Ishikawa (cell line): ENCODE results near the gene GALT.

ENCODE experiments used
- CEBPB ChIP-seq: IDR thresholded peaks from 2 replicates; pipeline ENCODE4 v1.6.1; 2012
- CREB1 ChIP-seq: IDR thresholded peaks from 2 replicates; pipeline ENCODE4 v1.6.1; 2012; ENCODE audit warnings: low read depth
- EGR1 ChIP-seq: IDR thresholded peaks from 2 replicates; pipeline ENCODE4 v1.6.1; 2012
- EP300 ChIP-seq: IDR thresholded peaks from 2 replicates; pipeline ENCODE4 v1.6.1; 2012; ENCODE audit warnings: borderline replicate concordance
- FOXM1 ChIP-seq: IDR thresholded peaks from 2 replicates; pipeline ENCODE4 v1.6.1; 2012; ENCODE audit warnings: low read depth, borderline replicate concordance
- NFIC ChIP-seq: IDR thresholded peaks from 2 replicates; pipeline ENCODE4 v1.6.1; 2012
- RAD21 ChIP-seq: IDR thresholded peaks from 2 replicates; pipeline ENCODE4 v1.6.1; 2012; ENCODE audit warnings: low read depth
- TAF1 ChIP-seq: IDR thresholded peaks from 2 replicates; pipeline ENCODE4 v1.6.1; 2012; ENCODE audit warnings: low read depth, mild to moderate bottlenecking
- TCF12 ChIP-seq: IDR thresholded peaks from 2 replicates; pipeline ENCODE4 v1.6.1; 2012; ENCODE audit warnings: low read depth
- TEAD4 ChIP-seq: IDR thresholded peaks from 2 replicates; pipeline ENCODE4 v1.6.1; 2012
- YY1 ChIP-seq: IDR thresholded peaks from 2 replicates; pipeline ENCODE4 v1.6.1; 2012; ENCODE audit warnings: low read depth
- ZBTB7A ChIP-seq: IDR thresholded peaks from 2 replicates; pipeline ENCODE4 v1.6.1; 2012; ENCODE audit warnings: low read depth
- TF ChIP-seq, protein P1 (sequence below): IDR thresholded peaks from 2 replicates; pipeline ENCODE4 v1.6.1; 2012; ENCODE audit warnings: low read depth, mild to moderate bottlenecking
- TF ChIP-seq, protein P2 (sequence below): IDR thresholded peaks from 2 replicates; pipeline ENCODE4 v1.6.1; 2012
- TF ChIP-seq, protein P3 (sequence below): IDR thresholded peaks from 2 replicates; pipeline ENCODE4 v1.6.1; 2012

Gene GALT

DNA sequence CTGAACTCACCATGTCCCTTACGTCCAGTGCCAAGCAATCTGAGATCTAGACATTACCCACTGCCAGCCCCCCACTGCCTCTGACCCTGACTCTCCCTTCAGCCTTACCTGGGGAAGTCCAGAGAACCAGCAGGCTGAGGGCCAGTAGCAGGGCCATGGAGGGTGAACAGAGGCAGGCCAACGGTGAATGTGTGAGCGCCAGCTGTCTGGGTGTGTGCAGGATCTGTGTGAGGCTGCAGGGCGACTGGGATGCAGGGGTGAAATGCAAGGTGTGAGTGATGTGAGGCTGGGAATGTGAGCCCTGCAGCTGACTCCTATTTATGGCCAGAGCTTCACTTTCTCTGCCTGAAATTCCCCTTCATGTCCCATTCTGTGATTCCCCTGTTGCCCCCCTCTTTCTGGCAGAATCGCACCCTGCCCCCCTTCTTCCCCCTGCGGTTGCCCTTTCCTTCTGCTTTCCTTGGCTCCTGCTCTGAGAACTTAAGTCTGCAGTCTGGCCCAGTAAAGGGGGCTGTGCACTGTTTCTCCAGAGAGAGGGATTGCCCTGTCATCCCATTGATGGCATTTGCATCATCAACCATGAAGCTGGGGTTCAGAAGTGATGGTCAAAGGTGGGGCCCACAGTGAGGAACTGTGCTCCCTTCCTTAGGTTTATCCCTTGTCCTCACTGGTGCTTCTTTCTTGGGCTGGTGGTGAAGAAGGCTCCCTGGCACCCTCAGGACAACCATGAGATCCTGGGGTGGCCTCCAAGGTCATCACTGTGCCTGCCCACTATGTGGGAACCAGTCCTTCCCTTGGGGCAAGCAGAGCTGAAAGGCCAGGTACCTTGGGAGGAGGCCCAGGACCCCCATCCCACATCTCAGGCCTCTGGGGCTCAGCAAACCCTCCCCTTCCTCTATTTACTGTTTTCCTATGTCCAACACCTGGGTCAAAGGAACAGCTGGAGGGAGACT is 44.8 kb downstream of the GALT start, which contains the start of gene CCL19:
TSS of gene CCL19 (minus strand) at position 294 of the 953 bp plus-strand sequence. CDS start at position 157, 137 bp downstream.
- TF ChIP-seq EGR1 (no peak), FOXM1 (no peak), RAD21 (no peak), EP300 (no peak), ZBTB7A (no peak), NFIC (no peak), CEBPB (no peak), CREB1 (no peak), YY1 (no peak), TEAD4 (no peak), TAF1 (no peak), TCF12 (no peak)
- TF ChIP-seq, protein P1, sequence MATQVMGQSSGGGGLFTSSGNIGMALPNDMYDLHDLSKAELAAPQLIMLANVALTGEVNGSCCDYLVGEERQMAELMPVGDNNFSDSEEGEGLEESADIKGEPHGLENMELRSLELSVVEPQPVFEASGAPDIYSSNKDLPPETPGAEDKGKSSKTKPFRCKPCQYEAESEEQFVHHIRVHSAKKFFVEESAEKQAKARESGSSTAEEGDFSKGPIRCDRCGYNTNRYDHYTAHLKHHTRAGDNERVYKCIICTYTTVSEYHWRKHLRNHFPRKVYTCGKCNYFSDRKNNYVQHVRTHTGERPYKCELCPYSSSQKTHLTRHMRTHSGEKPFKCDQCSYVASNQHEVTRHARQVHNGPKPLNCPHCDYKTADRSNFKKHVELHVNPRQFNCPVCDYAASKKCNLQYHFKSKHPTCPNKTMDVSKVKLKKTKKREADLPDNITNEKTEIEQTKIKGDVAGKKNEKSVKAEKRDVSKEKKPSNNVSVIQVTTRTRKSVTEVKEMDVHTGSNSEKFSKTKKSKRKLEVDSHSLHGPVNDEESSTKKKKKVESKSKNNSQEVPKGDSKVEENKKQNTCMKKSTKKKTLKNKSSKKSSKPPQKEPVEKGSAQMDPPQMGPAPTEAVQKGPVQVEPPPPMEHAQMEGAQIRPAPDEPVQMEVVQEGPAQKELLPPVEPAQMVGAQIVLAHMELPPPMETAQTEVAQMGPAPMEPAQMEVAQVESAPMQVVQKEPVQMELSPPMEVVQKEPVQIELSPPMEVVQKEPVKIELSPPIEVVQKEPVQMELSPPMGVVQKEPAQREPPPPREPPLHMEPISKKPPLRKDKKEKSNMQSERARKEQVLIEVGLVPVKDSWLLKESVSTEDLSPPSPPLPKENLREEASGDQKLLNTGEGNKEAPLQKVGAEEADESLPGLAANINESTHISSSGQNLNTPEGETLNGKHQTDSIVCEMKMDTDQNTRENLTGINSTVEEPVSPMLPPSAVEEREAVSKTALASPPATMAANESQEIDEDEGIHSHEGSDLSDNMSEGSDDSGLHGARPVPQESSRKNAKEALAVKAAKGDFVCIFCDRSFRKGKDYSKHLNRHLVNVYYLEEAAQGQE: no peak
- TF ChIP-seq, protein P2, sequence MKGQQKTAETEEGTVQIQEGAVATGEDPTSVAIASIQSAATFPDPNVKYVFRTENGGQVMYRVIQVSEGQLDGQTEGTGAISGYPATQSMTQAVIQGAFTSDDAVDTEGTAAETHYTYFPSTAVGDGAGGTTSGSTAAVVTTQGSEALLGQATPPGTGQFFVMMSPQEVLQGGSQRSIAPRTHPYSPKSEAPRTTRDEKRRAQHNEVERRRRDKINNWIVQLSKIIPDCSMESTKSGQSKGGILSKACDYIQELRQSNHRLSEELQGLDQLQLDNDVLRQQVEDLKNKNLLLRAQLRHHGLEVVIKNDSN: no peak
- TF ChIP-seq, protein P3, sequence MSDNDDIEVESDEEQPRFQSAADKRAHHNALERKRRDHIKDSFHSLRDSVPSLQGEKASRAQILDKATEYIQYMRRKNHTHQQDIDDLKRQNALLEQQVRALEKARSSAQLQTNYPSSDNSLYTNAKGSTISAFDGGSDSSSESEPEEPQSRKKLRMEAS: no peak

DNA sequence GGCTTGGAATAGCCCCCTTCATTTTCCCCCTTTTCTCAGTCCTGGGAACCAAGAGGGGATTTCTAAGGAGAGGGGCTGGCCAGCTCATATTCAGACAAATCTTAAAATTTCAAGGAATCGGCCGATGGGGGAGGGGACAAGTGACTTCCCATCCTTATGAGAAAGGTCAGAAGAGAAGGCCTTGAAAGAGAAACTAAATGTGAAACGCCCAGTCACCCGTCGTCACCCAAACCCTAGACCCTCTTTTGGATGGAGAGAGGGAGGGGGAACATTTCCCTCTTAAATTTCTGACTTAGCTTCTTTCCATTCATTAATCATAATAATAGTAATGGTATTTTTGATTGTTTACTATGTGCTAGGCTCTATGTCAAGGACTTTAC is 45.5 kb downstream of the GALT start:
- TF ChIP-seq RAD21: no peak
- TF ChIP-seq, protein P2: no peak
- no peak for TF ChIP-seq TEAD4

DNA sequence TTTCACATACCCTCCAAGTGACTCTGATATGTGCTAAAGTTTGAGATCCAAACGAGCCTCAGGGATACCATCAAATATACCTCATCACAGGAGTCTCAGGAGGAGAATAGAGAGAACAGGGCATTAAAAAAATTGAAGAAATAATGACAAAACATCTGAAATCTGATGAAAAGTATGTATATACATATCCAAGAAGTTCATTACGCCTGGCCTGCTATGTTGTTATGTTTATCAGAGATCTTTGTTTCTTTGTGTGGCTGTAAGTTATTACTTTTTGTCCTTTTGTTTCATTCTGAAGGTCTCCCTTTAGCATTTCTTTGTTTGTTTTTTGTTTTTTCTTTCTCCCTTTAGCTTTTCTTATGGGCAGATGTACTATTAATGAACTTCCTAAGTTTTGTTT is 47.1 kb downstream of the GALT start:
- TF ChIP-seq, protein P2: no peak
- TF ChIP-seq FOXM1 (no peak), EP300 (no peak), ZBTB7A (no peak), RAD21 (no peak), CREB1 (no peak), NFIC (no peak), TCF12 (no peak), EGR1 (no peak), CEBPB (no peak)
- TF ChIP-seq, protein P3: no peak
- TF ChIP-seq, protein P1: no peak

DNA sequence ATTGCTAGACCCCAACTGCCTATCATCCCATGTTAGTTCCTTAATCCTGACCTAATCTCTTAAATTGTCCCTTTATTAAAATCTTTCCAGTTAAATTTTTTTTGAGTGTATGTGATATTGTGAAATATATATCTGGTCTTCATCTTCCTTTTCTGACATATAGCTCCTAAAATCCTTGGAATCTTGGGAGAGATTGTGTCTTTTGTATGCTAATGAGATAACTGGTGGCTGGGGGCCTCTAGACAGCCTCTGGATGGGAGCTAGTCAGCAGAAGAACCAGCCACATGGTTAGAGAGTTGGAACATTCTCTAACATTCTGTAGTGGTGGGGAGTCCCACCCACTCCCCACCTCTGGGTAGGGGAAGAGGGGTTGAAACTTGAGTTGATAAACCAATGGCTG is 48.3 kb downstream of the GALT start:
- TF ChIP-seq TCF12 (no peak), EGR1 (no peak)
